ENCODE data around the gene ACIN1.
A peak's percentile ranks its signal among the peaks of the same experiment; 100 is the strongest.

The ACIN1 gene

DNA sequence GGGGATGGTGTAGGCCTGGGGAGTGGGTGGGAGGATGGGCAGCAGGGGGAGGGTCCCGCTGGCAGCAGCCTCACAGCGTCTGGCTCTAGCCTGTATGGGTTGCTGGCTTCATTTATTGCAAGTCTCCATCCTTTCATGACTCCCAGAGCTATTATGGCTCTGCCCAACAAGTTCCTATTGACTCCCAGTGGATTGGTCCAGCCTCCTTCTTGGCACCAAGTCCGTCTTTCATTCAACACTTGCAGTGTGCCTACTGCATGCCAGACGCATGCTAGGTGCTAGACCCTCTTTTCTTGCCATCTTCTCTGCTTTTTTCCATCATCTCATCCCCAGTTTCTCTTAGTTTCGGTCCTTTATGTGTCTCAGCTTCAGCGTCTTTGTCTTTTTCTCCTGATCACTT is 51.8 kb downstream of the ACIN1 start:
- no peak overlapping the region for H3K4me3 Mint-ChIP-seq
- peaks cover 6% of the 10 kb centered on the region for H3K36me3 Mint-ChIP-seq (ENCODE audit: low read depth)
- TF ChIP-seq, protein P1, sequence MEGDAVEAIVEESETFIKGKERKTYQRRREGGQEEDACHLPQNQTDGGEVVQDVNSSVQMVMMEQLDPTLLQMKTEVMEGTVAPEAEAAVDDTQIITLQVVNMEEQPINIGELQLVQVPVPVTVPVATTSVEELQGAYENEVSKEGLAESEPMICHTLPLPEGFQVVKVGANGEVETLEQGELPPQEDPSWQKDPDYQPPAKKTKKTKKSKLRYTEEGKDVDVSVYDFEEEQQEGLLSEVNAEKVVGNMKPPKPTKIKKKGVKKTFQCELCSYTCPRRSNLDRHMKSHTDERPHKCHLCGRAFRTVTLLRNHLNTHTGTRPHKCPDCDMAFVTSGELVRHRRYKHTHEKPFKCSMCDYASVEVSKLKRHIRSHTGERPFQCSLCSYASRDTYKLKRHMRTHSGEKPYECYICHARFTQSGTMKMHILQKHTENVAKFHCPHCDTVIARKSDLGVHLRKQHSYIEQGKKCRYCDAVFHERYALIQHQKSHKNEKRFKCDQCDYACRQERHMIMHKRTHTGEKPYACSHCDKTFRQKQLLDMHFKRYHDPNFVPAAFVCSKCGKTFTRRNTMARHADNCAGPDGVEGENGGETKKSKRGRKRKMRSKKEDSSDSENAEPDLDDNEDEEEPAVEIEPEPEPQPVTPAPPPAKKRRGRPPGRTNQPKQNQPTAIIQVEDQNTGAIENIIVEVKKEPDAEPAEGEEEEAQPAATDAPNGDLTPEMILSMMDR (IDR thresholded peaks at IDR 0.05; ENCODE audit: unreplicated experiment in 3 of 3), result no peak
- H3K4me1 Mint-ChIP-seq, result peaks cover 4% of the 10 kb centered on the region
- H3K9me3 Mint-ChIP-seq, result no peaks in the 10 kb centered on the region
- H3K27me3 Mint-ChIP-seq (ENCODE audit: low read depth), result no peaks in the 10 kb centered on the region
- peak overlapping the region in 2 of 3 experiments; percentile 1 to 37 for H3K27ac Mint-ChIP-seq

DNA sequence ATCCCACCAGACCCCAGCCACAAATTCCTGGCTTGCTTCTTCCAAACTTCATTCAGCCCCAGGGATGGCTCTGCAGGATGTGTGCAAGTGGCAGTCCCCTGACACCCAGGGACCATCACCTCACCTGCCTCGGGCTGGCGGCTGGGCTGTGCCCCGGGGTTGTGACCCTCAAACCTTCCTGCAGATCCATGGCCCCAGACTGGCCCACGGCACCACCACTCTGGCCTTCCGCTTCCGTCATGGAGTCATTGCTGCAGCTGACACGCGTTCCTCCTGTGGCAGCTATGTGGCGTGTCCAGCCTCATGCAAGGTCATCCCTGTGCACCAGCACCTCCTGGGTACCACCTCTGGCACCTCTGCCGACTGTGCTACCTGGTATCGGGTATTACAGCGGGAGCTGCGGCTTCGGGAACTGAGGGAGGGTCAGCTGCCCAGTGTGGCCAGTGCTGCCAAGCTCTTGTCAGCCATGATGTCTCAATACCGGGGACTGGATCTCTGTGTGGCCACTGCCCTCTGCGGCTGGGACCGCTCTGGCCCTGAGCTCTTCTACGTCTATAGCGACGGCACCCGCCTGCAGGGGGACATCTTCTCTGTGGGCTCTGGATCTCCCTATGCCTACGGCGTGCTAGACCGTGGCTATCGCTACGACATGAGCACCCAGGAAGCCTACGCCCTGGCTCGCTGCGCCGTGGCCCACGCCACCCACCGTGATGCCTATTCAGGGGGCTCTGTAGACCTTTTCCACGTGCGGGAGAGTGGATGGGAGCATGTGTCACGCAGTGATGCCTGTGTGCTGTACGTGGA is 52.6 kb downstream of the ACIN1 start, which contains the start of gene PSMB11:
Gene PSMB11, plus strand, starts transcription at position 51 of the 804 bp plus-strand sequence. Its CDS starts 14 bp downstream, at position 65.
- no peak within 1 kb of the TSS for H3K27ac Mint-ChIP-seq
- H3K36me3 Mint-ChIP-seq (ENCODE audit: low read depth), result peaks cover 2% of the 10 kb centered on the region
- H3K27me3 Mint-ChIP-seq (ENCODE audit: low read depth), result no peaks in the 10 kb centered on the region
- no peak within 1 kb of the TSS for H3K4me3 Mint-ChIP-seq
- TF ChIP-seq, protein P1 (IDR thresholded peaks at IDR 0.05; ENCODE audit: unreplicated experiment in 3 of 3), result no peak
- peaks cover 4% of the 10 kb centered on the region for H3K4me1 Mint-ChIP-seq
- H3K9me3 Mint-ChIP-seq, result no peaks in the 10 kb centered on the region

GRCh38 chr14:23041729-23042128 is 53.2 kb downstream of the ACIN1 start:
- TF ChIP-seq, protein P1 (IDR thresholded peaks at IDR 0.05; ENCODE audit: unreplicated experiment in 3 of 3), result no peak
- H3K4me1 Mint-ChIP-seq, result peaks cover 4% of the 10 kb centered on the region
- H3K27ac Mint-ChIP-seq, result no peak overlapping the region
- H3K36me3 Mint-ChIP-seq (ENCODE audit: low read depth), result no peaks in the 10 kb centered on the region
- no peak overlapping the region for H3K4me3 Mint-ChIP-seq
- no peaks in the 10 kb centered on the region for H3K9me3 Mint-ChIP-seq
- H3K27me3 Mint-ChIP-seq (ENCODE audit: low read depth), result no peaks in the 10 kb centered on the region

GRCh38 chr14:23040100-23040499 is 54.8 kb downstream of the ACIN1 start:
- Mint-ChIP-seq H3K27ac (no peak overlapping the region), H3K4me1 (peaks cover 13% of the 10 kb centered on the region), H3K9me3 (no peaks in the 10 kb centered on the region), H3K36me3 (ENCODE audit: low read depth) (no peaks in the 10 kb centered on the region), H3K27me3 (ENCODE audit: low read depth) (no peaks in the 10 kb centered on the region), H3K4me3 (no peak overlapping the region)
- TF ChIP-seq, protein P1 (IDR thresholded peaks at IDR 0.05; ENCODE audit: unreplicated experiment in 3 of 3), result no peak

GRCh38 chr14:23035303-23036144 is 59.4 kb downstream of the ACIN1 start:
- Mint-ChIP-seq H3K4me3 (peak overlapping the region; percentile 80 to 89 (median 86)), H3K9me3 (no peaks in the 10 kb centered on the region), H3K4me1 (peaks cover 26% of the 10 kb centered on the region), H3K36me3 (ENCODE audit: low read depth) (peaks cover 19% of the 10 kb centered on the region), H3K27ac (peak overlapping the region; percentile 97 to 99 (median 98)), H3K27me3 (ENCODE audit: low read depth) (no peaks in the 10 kb centered on the region)
- TF ChIP-seq, protein P1 (IDR thresholded peaks at IDR 0.05; ENCODE audit: unreplicated experiment in 3 of 3), result peak in 1 of 3 experiments; percentile 25

All from nephron (organoid).